Uterus (tissue), 4 donors: ENCODE results near the gene PRR33. TPM values are rescaled to one million over a fixed set of nuclear protein-coding genes. Genes with fewer than 3 reads are reported as not detected.
A peak's percentile ranks its signal among the peaks of the same experiment; 100 is the strongest.

Source experiments
- DNase-seq, 2 donors: peaks; one replicate each; pipeline ENCODE4 v3.0.0-alpha.2; 2019 to 2020
- H3K27ac ChIP-seq, 2 donors: fragments of 200-600 bp; sonication (generic); 1 replicate in 1 of 2; 2 replicates in 1 of 2; pipeline ENCODE4 v1.5.1; 2016 to 2018
- H3K27me3 ChIP-seq, 2 donors: fragments of 200-600 bp; sonication (generic); one replicate each; pipeline ENCODE4 v1.5.1; 2018 to 2019; ENCODE audit warnings: control low read depth in 1 of 2
- H3K36me3 ChIP-seq, 2 donors: fragments of 200-600 bp; sonication (generic); one replicate each; pipeline ENCODE4 v1.5.1; 2019; ENCODE audit warnings: control low read depth in 1 of 2
- H3K4me1 ChIP-seq, 2 donors: fragments of 200-600 bp; sonication (generic); one replicate each; pipeline ENCODE4 v1.5.1; 2018 to 2019; ENCODE audit warnings: control low read depth in 1 of 2
- H3K4me3 ChIP-seq, 2 donors: fragments of 200-600 bp; sonication (generic); 1 replicate in 1 of 2; 2 replicates in 1 of 2; pipeline ENCODE4 v1.5.1; 2018 to 2019; ENCODE audit warnings: mild to moderate bottlenecking in 1 of 2
- H3K9me3 ChIP-seq, 2 donors: fragments of 200-600 bp; sonication (generic); one replicate each; pipeline ENCODE4 v1.5.1; 2019; ENCODE audit warnings: control low read depth in 1 of 2
- CTCF ChIP-seq, 4 experiments: fragments of 200-600 bp in 2 of 4; fragments of 450-650 bp in 2 of 4; sonication (generic) in 2 of 4; IDR thresholded peaks; one replicate each; pipeline ENCODE4 v1.5.1; 2016 to 2019; ENCODE audit warnings: antibody characterized with exemption in 4 of 4, mild to moderate bottlenecking in 2 of 4, moderate library complexity in 1 of 4
- POLR2A ChIP-seq, 2 donors: fragments of 450-650 bp; IDR thresholded peaks; one replicate each; pipeline ENCODE4 v1.6.1; 2016; ENCODE audit warnings: antibody characterized with exemption in 2 of 2, mild to moderate bottlenecking in 1 of 2, moderate library complexity in 1 of 2
- intact Hi-C: fragments of 100-400 bp; cut with DNase I; formaldehyde crosslinking; loops from one replicate; pipeline ENCODE4 v1.15.1; 2023; ENCODE audit warnings: low total_unique reads
- total RNA-seq, 4 donors: library from RNA; depleted of rRNA in 3 of 4; stranded (reverse); fragments of >200 nt in 3 of 4; gene quantifications; one replicate each; pipeline versions ENCODE4 v1.1.0 to v1.2.4, GENCODE V29; 2014 to 2023
- donor health status: DM: yes; HTN: yes; CAD: no.

PRR33 gene
- total RNA-seq, 4 donors from 2014 or later = not detected

DNA sequence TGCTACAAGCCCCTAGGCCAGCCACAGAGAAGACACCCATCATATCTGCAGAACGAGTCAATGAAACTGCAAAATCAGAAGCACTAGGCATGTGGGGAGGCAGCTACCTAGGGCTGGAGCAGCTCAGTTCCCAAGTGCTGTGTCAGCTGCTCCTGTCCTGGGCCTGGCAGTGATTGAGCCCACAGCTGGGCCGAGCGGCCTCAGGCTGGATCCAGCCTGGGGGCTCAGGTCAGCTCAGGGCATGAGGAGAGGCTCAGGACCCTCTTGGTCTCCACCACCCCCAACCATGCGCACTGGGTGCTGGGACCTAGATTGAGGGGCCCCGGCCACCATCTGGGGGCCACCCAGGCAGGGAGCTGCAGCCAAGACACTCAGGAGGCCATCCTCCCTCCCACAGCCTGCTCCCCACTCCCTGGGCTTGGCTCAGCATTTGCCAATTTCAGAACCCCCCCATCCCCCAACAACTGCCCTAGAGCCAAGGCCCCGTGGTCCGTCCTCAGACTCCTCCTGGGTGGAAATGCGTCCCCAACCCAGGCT, 25.4 kb upstream of the PRR33 start:
- DNase-seq = peak in 1 of 2 donors; percentile 57
- H3K4me1 ChIP-seq = no peaks in the 10 kb centered on the region
- H3K9me3 ChIP-seq = no peaks in the 10 kb centered on the region
- no peaks in the 10 kb centered on the region for H3K27me3 ChIP-seq
- TF ChIP-seq CTCF (IDR thresholded peaks at IDR 0.05) = no peak
- no peak for TF ChIP-seq POLR2A (IDR thresholded peaks at IDR 0.05)
- intact Hi-C loops = loop anchor here (1.0 kb wide), 1 partner anchor 24 kb away; no protein-coding TSS in a partner anchor
- no peaks in the 10 kb centered on the region for H3K36me3 ChIP-seq
- H3K27ac ChIP-seq = peak overlapping the region; percentile 37 to 84
- no peak overlapping the region for H3K4me3 ChIP-seq

GRCh38 chr11:1916132-1916985, 24.7 kb upstream of the PRR33 start:
- TF ChIP-seq POLR2A (IDR thresholded peaks at IDR 0.05) (no peak), CTCF (IDR thresholded peaks at IDR 0.05) (no peak)
- Histone ChIP-seq H3K4me1 (no peaks in the 10 kb centered on the region), H3K9me3 (no peaks in the 10 kb centered on the region), H3K27ac (peak overlapping the region in 1 of 2 donors; percentile 84), H3K36me3 (no peaks in the 10 kb centered on the region), H3K27me3 (no peaks in the 10 kb centered on the region), H3K4me3 (no peak overlapping the region)
- peak in 1 of 2 donors; percentile 22 for DNase-seq
- intact Hi-C loops = no loop called here

GRCh38 chr11:1915795-1916131, 24.1 kb upstream of the PRR33 start:
- Histone ChIP-seq H3K27ac (no peak overlapping the region), H3K9me3 (no peaks in the 10 kb centered on the region), H3K27me3 (no peaks in the 10 kb centered on the region), H3K4me1 (no peaks in the 10 kb centered on the region), H3K36me3 (no peaks in the 10 kb centered on the region), H3K4me3 (no peak overlapping the region)
- TF ChIP-seq POLR2A (IDR thresholded peaks at IDR 0.05) (no peak), CTCF (IDR thresholded peaks at IDR 0.05) (no peak)
- intact Hi-C loops = no loop called here
- no peak for DNase-seq

- Histone ChIP-seq H3K4me3 (no peak overlapping the region), H3K27ac (no peak overlapping the region), H3K9me3 (no peaks in the 10 kb centered on the region), H3K4me1 (no peaks in the 10 kb centered on the region), H3K36me3 (no peaks in the 10 kb centered on the region), H3K27me3 (no peaks in the 10 kb centered on the region)
- DNase-seq = no peak
- intact Hi-C loops = no loop called here
- TF ChIP-seq CTCF (IDR thresholded peaks at IDR 0.05) (no peak), POLR2A (IDR thresholded peaks at IDR 0.05) (no peak)
Observed at GRCh38 chr11:1913271-1914060, 21.8 kb upstream of the PRR33 start.
